ENCODE data around the gene NTMT1.

DNA sequence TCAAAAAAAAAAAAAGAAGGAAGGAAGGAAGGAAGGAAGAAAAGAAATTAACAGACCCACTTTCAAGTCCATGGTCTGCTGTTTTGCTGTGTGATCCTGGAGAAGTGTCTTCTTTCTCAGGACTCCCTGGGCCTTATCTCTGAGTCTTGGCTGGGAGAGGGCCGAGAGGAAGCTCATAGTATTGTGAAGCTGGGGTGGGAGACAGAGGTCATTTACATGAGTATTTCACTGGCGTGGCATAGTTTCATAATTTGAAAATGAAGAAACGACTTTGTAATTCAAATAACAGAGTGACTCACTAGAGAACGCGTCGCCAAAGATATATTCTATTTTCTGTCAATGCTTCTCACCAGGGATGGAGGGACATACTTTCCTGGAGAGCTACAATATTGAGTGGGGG is 2.6 kb upstream of the NTMT1 start:
- TF ChIP-seq SPI1 (IDR thresholded peaks at IDR 0.05; ENCODE audit: borderline replicate concordance, low read depth) = no peak
- no peak for TF ChIP-seq POLR2AphosphoS5 (IDR thresholded peaks at IDR 0.05; ENCODE audit: low read depth)
